ENCODE results near the gene NPHS1. TPM values are rescaled to one million over a fixed set of nuclear protein-coding genes. Genes with fewer than 3 reads are reported as not detected.
"Not testable (repeated sequence)": the region's sequence is repeated elsewhere in the genome, so short reads cannot be mapped to it uniquely, and the experiment has no call there.

The NPHS1 gene
- total and polyA plus RNA-seq, 2 experiments from 2014 or later, result not detected

GRCh38 chr19:35801828-35802227 lies 50.5 kb downstream of the NPHS1 start:
- H3K27ac ChIP-seq, result no peak overlapping the region
- no peak overlapping the region for H3K4me2 ChIP-seq (ENCODE audit: unreplicated experiment)
- H3K9ac ChIP-seq, result no peak overlapping the region
- H3K4me3 ChIP-seq, result no peak overlapping the region
- peaks cover 25% of the 10 kb centered on the region for H3K27me3 ChIP-seq (replicated peaks; ENCODE audit: insufficient read depth)
- in situ Hi-C loops (cut with MboI), result no loop called here
- H2AFZ ChIP-seq, result no peak overlapping the region
- no peaks in the 10 kb centered on the region for H3K9me2 ChIP-seq (ENCODE audit: insufficient read depth)
- H3K9me3 ChIP-seq (ENCODE audit: low read depth), result no peaks in the 10 kb centered on the region
- no peaks in the 10 kb centered on the region for H3K4me1 ChIP-seq (ENCODE audit: insufficient read depth)
- no peaks in the 10 kb centered on the region for H4K20me1 ChIP-seq (ENCODE audit: insufficient read depth)
- no peaks in the 10 kb centered on the region for H3K36me3 ChIP-seq (ENCODE audit: low read depth)
- no peaks in the 10 kb centered on the region for H3K79me2 ChIP-seq (ENCODE audit: insufficient read depth)
- DNase-seq, result no peak
- no peaks in the 10 kb centered on the region for H3F3A ChIP-seq (ENCODE audit: insufficient read depth)
- TF ChIP-seq EZH2phosphoT487 (IDR thresholded peaks at IDR 0.05; ENCODE audit: insufficient read depth, low read depth) (no peak), EZH2 (IDR thresholded peaks at IDR 0.05; ENCODE audit: insufficient read depth, poor library complexity, severe bottlenecking) (no peak)
- WGBS, 2 experiments (ENCODE audit: low coverage in 1 of 2, low lambda C conversion rate in 2 of 2, missing lambda C conversion rate in 2 of 2), result 32 to 39% methylated on average over 3 of the region's 3 CpGs

- Histone ChIP-seq H3K9me2 (ENCODE audit: insufficient read depth) (no peaks in the 10 kb centered on the region), H3K27me3 (replicated peaks; ENCODE audit: insufficient read depth) (peaks cover 34% of the 10 kb centered on the region), H3K36me3 (ENCODE audit: low read depth) (no peaks in the 10 kb centered on the region), H3K27ac (no peak overlapping the region), H2AFZ (no peak overlapping the region), H3K9me3 (ENCODE audit: low read depth) (no peaks in the 10 kb centered on the region), H3K9ac (no peak overlapping the region), H3F3A (ENCODE audit: insufficient read depth) (no peaks in the 10 kb centered on the region), H3K4me2 (ENCODE audit: unreplicated experiment) (no peak overlapping the region), H4K20me1 (ENCODE audit: insufficient read depth) (no peaks in the 10 kb centered on the region), H3K4me1 (ENCODE audit: insufficient read depth) (no peaks in the 10 kb centered on the region), H3K4me3 (no peak overlapping the region), H3K79me2 (ENCODE audit: insufficient read depth) (no peaks in the 10 kb centered on the region)
- no peak for DNase-seq
- 3 to 8% methylated on average over 9 to 15 of the region's 15 CpGs for WGBS, 2 experiments (ENCODE audit: low coverage in 1 of 2, low lambda C conversion rate in 2 of 2, missing lambda C conversion rate in 2 of 2)
- TF ChIP-seq EZH2phosphoT487 (IDR thresholded peaks at IDR 0.05; ENCODE audit: insufficient read depth, low read depth) (no peak), EZH2 (IDR thresholded peaks at IDR 0.05; ENCODE audit: insufficient read depth, poor library complexity, severe bottlenecking) (no peak)
- in situ Hi-C loops (cut with MboI), result no loop called here
Measured at GRCh38 chr19:35797663-35798062, 54.6 kb downstream of the NPHS1 start.

DNA sequence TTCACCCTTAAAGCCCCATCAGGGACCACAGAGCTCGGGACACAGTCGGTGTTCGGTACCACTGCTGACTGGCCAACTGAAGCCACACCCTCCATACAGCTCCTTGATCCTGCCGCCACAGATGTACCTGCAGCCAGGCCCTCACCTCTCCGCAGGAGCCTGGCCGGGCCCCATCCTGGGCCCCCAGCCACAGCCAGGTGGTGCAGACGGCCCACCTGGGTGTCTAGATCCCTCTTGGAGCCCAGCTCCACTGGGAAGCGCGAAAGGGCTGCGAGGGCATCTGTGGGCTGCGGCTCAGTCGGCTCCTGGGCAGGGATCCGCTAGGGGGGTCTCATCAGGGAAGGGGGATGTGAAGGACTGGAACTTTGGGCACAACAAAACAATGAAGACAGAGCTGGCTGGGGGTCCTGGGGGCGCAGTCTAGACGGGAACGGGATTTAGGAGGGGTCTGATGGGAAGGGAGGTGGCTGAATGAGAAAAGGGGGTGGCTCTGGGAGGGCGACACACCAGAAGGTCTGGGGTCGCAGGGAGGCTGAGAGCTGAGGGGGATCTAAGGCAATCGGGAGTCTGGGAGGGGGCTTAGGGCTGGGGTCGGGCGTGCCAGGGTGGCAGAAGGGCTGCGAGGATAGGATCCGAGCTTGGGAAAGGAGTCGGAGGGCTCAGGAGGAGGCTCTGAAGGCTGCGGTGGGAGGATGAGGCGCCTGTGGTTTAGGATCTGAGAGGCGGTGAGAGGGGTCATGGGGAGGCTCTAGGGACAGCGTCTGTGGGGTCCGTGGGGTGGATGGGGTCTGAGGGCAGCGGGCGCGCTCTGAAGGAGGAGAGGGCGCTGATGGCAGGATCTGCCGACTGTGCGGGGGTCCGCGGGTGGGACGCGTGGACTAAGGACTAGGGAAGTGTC lies 55.4 kb downstream of the NPHS1 start:
- no peak overlapping the region for H3K4me3 ChIP-seq
- H3K27ac ChIP-seq, result no peak overlapping the region
- no peaks in the 10 kb centered on the region for H4K20me1 ChIP-seq (ENCODE audit: insufficient read depth)
- no peak for TF ChIP-seq EZH2 (IDR thresholded peaks at IDR 0.05; ENCODE audit: insufficient read depth, poor library complexity, severe bottlenecking)
- no peak overlapping the region for H2AFZ ChIP-seq
- in situ Hi-C loops (cut with MboI), result no loop called here
- DNase-seq, result no peak
- H3K36me3 ChIP-seq (ENCODE audit: low read depth), result no peaks in the 10 kb centered on the region
- H3K79me2 ChIP-seq (ENCODE audit: insufficient read depth), result no peaks in the 10 kb centered on the region
- no peaks in the 10 kb centered on the region for H3K9me3 ChIP-seq (ENCODE audit: low read depth)
- no peaks in the 10 kb centered on the region for H3F3A ChIP-seq (ENCODE audit: insufficient read depth)
- H3K4me2 ChIP-seq (ENCODE audit: unreplicated experiment), result no peak overlapping the region
- H3K4me1 ChIP-seq (ENCODE audit: insufficient read depth), result no peaks in the 10 kb centered on the region
- 15 to 18% methylated on average over 23 to 39 of the region's 39 CpGs for WGBS, 2 experiments (ENCODE audit: low coverage in 1 of 2, low lambda C conversion rate in 2 of 2, missing lambda C conversion rate in 2 of 2)
- H3K9me2 ChIP-seq (ENCODE audit: insufficient read depth), result no peaks in the 10 kb centered on the region
- H3K9ac ChIP-seq, result no peak overlapping the region
- peaks cover 34% of the 10 kb centered on the region for H3K27me3 ChIP-seq (replicated peaks; ENCODE audit: insufficient read depth)

- H3K27ac ChIP-seq; H3K36me3 ChIP-seq (ENCODE audit: low read depth); H3K9me3 ChIP-seq (ENCODE audit: low read depth); H4K20me1 ChIP-seq (ENCODE audit: insufficient read depth); H3K9me2 ChIP-seq (ENCODE audit: insufficient read depth); H3K4me2 ChIP-seq (ENCODE audit: unreplicated experiment); in situ Hi-C loops (cut with MboI); H3K4me3 ChIP-seq; H3F3A ChIP-seq (ENCODE audit: insufficient read depth); H3K9ac ChIP-seq; DNase-seq; H3K4me1 ChIP-seq (ENCODE audit: insufficient read depth); H2AFZ ChIP-seq; H3K79me2 ChIP-seq (ENCODE audit: insufficient read depth): not testable (repeated sequence)
- peaks cover 32% of the 10 kb centered on the region for H3K27me3 ChIP-seq (replicated peaks; ENCODE audit: insufficient read depth)
- 52 to 80% methylated on average over 1 of the region's 1 CpG for WGBS, 2 experiments (ENCODE audit: low coverage in 1 of 2, low lambda C conversion rate in 2 of 2, missing lambda C conversion rate in 2 of 2)
Measured at GRCh38 chr19:35795564-35795963, 56.7 kb downstream of the NPHS1 start.
